Prostate gland (tissue), 2 donors: ENCODE results near the gene RPL18A. TPM values are rescaled to one million over a fixed set of nuclear protein-coding genes. Genes with fewer than 3 reads are reported as not detected.

Experiments
- DNase-seq: peaks from one replicate; pipeline ENCODE4 v3.0.0-alpha.2; 2019; ENCODE audit warnings: low spot score
- H3K27ac ChIP-seq, 2 donors: fragments of 200-600 bp; sonication (generic); 2 replicates each; pipeline ENCODE4 v1.5.1; 2017 to 2019
- H3K27me3 ChIP-seq: fragments of 200-600 bp; sonication (generic); replicated peaks from 2 replicates; pipeline ENCODE4 v1.5.1; 2019; ENCODE audit not compliant: insufficient read depth
- H3K36me3 ChIP-seq, 2 donors: fragments of 200-600 bp; sonication (generic); 1 replicate in 1 of 2; 2 replicates in 1 of 2; pipeline versions ENCODE4 v1.5.1 to v1.8.1; 2017 to 2019
- H3K4me1 ChIP-seq: fragments of 200-600 bp; sonication (generic); replicated peaks from 2 replicates; pipeline ENCODE4 v1.5.1; 2019
- H3K4me3 ChIP-seq, 2 donors: fragments of 200-600 bp; sonication (generic); 2 replicates each; pipeline ENCODE4 v1.5.1; 2017 to 2019
- H3K9me3 ChIP-seq: fragments of 200-600 bp; sonication (generic); 2 replicates; pipeline ENCODE4 v1.5.1; 2017
- CTCF ChIP-seq, 4 experiments: fragments of 200-600 bp in 2 of 4; fragments of 450-650 bp in 2 of 4; sonication (generic) in 2 of 4; IDR thresholded peaks; 1 replicate in 3 of 4; 2 replicates in 1 of 4; pipeline ENCODE4 v1.5.1; 2016 to 2019; ENCODE audit warnings: antibody characterized with exemption in 4 of 4, mild to moderate bottlenecking in 2 of 4, moderate library complexity in 2 of 4
- POLR2A ChIP-seq: fragments of 450-650 bp; IDR thresholded peaks from one replicate; pipeline ENCODE4 v1.6.1; 2016; ENCODE audit warnings: antibody characterized with exemption, mild to moderate bottlenecking
- POLR2AphosphoS5 ChIP-seq: sonication (generic); formaldehyde crosslinking; IDR thresholded peaks from one replicate; pipeline ENCODE4 v1.6.1; 2017; ENCODE audit warnings: antibody characterized with exemption
- WGBS: methylation state at CpG from one replicate; pipeline ENCODE4 v1.1.5; 2018; 5-methylcytosine and 5-hydroxymethylcytosine counted together
- intact Hi-C: fragments of 100-400 bp; cut with DNase I; formaldehyde crosslinking; loops from one replicate; pipeline ENCODE4 v1.14.2; 2022
- total RNA-seq, 2 donors: library from RNA; depleted of rRNA; stranded (reverse); fragments of >200 nt; gene quantifications; one replicate each; pipeline ENCODE4 v1.1.0, GENCODE V29; 2016

Gene RPL18A
- total RNA-seq, 2 donors from 2014 or later = 1,351 to 1,892 TPM

- DNase-seq = no peak
- no peaks in the 10 kb centered on the region for H3K36me3 ChIP-seq
- no peaks in the 10 kb centered on the region for H3K27me3 ChIP-seq
- TF ChIP-seq POLR2A (no peak), POLR2AphosphoS5 (no peak), CTCF (IDR thresholded peaks at IDR 0.05) (no peak)
- H3K27ac ChIP-seq = no peak overlapping the region
- H3K4me1 ChIP-seq = no peaks in the 10 kb centered on the region
- WGBS = 75% methylated on average over 13 of the region's 13 CpGs
- intact Hi-C loops = no loop called here
- no peaks in the 10 kb centered on the region for H3K9me3 ChIP-seq
- no peak overlapping the region for H3K4me3 ChIP-seq
Measured at GRCh38 chr19:17817668-17818363, 41.9 kb upstream of the RPL18A start.

GRCh38 chr19:17821190-17821589 is 38.5 kb upstream of the RPL18A start, which contains the start of gene INSL3:
TSS of gene INSL3 (minus strand) at chr19:17821519. CDS start at chr19:17821506, 13 bp downstream.
- intact Hi-C loops = no loop called here
- H3K27ac ChIP-seq = no peak within 1 kb of the TSS

GRCh38 chr19:17824339-17824738 is 35.4 kb upstream of the RPL18A start:
- Histone ChIP-seq H3K27ac (no peak overlapping the region), H3K4me1 (no peaks in the 10 kb centered on the region), H3K36me3 (no peaks in the 10 kb centered on the region), H3K4me3 (no peak overlapping the region), H3K27me3 (no peaks in the 10 kb centered on the region), H3K9me3 (no peaks in the 10 kb centered on the region)
- intact Hi-C loops = no loop called here
- no peak for DNase-seq
- no peak for TF ChIP-seq POLR2A
- TF ChIP-seq CTCF (IDR thresholded peaks at IDR 0.05) = no peak
- TF ChIP-seq POLR2AphosphoS5 = no peak
- WGBS = 61% methylated on average over 8 of the region's 8 CpGs

More at GRCh38 chr19:17821190-17821589, 38.5 kb upstream of the RPL18A start, which contains the start of gene INSL3:
- H3K36me3 ChIP-seq = no peaks in the 10 kb centered on the region
- no peak for DNase-seq
- H3K9me3 ChIP-seq = no peaks in the 10 kb centered on the region
- no peaks in the 10 kb centered on the region for H3K27me3 ChIP-seq
- H3K4me3 ChIP-seq = no peak within 1 kb of the TSS
- no peaks in the 10 kb centered on the region for H3K4me1 ChIP-seq
- 66% methylated on average over 34 of the region's 34 CpGs for WGBS
- TF ChIP-seq POLR2A = no peak
- no peak for TF ChIP-seq CTCF (IDR thresholded peaks at IDR 0.05)
- no peak for TF ChIP-seq POLR2AphosphoS5

GRCh38 chr19:17826508-17827056 is 33.1 kb upstream of the RPL18A start:
- intact Hi-C loops = no loop called here
- no peak for DNase-seq
- Histone ChIP-seq H3K9me3 (no peaks in the 10 kb centered on the region), H3K4me3 (no peak overlapping the region), H3K4me1 (no peaks in the 10 kb centered on the region), H3K27me3 (no peaks in the 10 kb centered on the region), H3K36me3 (no peaks in the 10 kb centered on the region), H3K27ac (no peak overlapping the region)
- no peak for TF ChIP-seq CTCF (IDR thresholded peaks at IDR 0.05)
- TF ChIP-seq POLR2AphosphoS5 = no peak
- no peak for TF ChIP-seq POLR2A
- 86% methylated on average over 13 of the region's 13 CpGs for WGBS
